Measurements from ENCODE around the gene ACAA1. TPM values are rescaled to one million over a fixed set of nuclear protein-coding genes. Genes with fewer than 3 reads are reported as not detected.

ACAA1 gene
- total RNA-seq, 1 experiment from 2014 or later = 17.7 TPM

DNA sequence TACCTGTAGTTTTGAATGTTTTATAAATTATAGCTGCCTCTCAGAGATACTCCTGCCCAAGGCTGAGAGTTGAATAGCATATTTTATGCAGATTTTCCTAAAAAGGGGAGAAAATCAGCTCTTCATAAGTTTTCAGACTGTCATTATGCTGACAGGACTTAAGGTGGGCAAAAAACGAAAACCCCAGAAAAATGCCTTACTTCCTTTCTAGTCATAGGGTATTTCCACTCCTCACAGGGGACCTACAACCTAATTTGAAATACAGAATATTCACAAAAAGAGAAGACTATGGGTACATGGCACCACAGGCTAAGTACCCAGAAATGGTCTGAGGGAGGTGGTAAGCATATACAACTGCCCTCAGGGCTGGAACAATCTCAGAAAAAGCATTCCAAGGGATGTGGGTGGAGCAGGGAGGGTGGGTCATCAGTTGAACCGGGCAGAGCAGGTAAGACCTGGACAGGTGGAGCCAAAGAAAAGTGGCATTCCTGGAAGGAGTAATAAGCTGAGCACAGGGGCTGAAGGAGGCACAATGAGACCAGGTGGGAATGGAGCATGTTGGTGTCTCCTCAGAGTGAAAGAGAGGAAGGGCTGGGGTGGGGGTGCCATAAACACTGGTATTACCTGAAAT lies 17.8 kb upstream of the ACAA1 start:
- no peak for DNase-seq (ENCODE audit: low spot score)

DNA sequence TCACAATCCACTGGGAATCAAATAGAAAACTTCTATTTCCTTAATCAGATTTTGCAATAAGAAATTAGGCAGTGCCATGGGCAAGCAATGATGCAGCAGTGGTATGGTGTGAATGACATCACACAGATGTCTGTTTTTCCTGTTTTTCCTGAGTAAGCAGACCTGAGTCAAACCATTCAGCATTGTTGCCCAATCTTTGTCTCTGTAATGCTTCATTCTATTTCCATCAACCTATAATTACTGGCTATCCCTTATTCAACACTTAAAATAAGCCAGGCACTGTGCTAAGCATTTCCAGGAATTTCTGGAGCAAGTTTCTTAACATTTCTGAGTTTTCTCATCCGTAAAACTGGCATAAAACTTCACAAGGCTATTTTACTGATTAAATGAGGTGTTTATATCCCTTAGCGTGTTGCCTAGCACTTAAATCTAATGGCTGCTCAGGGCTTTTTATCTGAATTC lies 17.1 kb upstream of the ACAA1 start:
- peak; percentile 25 for DNase-seq (ENCODE audit: low spot score)

DNA sequence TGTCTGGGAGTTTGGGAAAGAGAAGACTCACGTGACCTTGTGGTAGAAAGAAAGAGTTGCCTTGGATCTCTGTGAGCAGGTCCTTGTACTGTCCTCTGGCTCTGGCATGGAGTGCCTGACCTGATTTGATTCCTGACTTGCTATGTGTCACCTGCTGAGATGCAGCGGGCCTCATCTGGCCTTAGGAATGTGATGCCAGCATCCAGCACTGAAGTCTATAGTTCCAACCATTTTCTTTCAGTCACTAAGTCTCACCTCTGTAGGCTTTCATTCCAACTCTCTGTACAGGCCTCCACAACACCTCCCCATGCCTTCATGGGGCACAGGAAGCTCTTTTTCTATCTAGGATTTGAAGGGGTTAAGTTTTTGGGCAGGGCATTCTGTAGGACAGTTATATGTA lies 16.3 kb upstream of the ACAA1 start:
- no peak for DNase-seq (ENCODE audit: low spot score)

DNA sequence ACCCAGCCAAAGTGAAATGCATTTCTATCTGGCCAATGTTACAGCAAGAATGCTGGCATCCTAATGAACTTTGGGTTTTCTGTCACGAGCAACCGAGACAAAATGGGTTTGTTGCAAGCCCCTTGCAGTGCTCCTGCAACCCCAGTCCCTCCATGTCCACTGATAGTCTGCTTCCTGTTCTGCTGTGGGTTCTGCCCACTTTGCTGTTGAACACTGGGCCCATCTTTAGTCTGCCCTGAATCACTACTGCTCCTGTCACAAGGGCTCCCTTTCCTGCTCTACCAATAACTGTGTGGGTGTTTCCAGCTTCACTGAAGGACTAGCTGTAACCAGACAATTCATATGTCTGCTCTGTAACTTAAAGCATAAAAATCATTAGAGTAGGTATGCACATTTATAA lies 15.7 kb upstream of the ACAA1 start:
- no peak for DNase-seq (ENCODE audit: low spot score)

DNA sequence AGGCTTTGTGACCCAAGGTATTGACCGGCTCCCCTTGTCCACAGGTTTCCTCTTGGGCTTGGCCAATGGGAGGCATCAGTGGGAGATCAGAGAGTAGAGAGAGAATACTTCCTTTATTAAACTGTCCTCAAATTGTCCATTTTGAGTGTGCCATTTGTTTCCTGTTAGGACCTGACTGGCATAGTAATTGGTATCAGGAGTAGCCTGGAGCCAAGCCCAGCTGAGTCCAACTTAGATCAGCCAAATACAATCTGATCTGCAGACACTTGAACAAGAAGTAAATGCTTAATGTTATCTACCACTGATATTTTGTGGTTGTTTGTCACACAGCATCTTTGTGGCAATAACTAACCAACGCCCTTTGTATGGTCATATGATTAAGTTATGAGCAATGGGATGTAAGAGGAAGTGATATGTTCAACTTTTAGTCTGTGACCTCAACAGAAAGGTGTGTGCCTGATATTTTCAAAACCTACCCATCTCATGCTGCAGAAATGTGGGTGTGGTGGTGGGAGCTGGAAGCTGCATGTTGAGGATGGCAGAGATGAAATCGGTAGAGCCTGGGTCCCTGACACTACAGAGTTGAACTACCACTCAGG lies 14.8 kb upstream of the ACAA1 start:
- DNase-seq (ENCODE audit: low spot score) = peak; percentile 79

GRCh38 chr3:38150780-38151528 lies 14.0 kb upstream of the ACAA1 start:
- no peak for DNase-seq (ENCODE audit: low spot score)

DNA sequence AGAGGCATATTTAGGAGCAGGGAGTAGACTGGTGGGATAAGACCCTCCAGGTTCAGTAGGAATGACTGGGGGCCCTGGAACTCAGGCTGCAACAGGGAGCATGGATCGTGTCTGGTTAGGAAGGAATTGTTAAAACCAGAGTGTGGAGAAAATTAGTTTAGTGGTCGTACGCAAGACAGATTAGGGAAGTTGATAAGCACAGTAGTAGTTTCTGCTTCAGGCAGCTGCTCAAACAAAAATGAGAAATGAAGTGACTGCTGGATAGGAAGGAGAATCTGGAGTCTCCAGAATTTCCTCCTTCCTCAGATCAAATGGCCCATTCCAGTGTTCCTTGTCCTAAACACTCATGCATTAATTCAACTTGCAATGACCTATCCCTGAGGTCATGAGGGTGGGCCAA lies 12.8 kb upstream of the ACAA1 start:
- no peak for DNase-seq (ENCODE audit: low spot score)

- no peak for DNase-seq (ENCODE audit: low spot score)
Measured at GRCh38 chr3:38148311-38148882, 11.5 kb upstream of the ACAA1 start.

GRCh38 chr3:38147421-38147820 lies 10.5 kb upstream of the ACAA1 start:
- no peak for DNase-seq (ENCODE audit: low spot score)

GRCh38 chr3:38146504-38146903 lies 9.6 kb upstream of the ACAA1 start:
- no peak for DNase-seq (ENCODE audit: low spot score)

DNA sequence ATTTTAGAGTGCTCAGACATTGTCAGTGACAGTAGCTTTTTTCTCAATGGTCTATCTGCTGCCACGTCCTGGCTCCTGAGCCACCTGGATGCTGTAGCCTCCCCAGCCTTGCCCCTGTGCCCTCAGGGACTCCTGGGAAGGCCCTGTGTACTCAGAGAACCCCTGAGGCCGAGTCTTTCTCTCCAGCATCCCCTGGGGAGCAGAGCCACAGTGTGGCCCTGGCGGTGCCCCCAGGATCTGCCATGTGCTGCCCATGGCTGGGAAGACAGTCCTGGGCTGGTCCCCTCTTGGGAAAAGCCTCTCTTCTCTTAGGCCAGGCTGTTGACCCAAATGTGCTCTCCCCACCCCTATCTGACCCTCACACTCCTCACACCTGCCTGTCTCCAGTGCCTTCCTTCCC lies 6.6 kb upstream of the ACAA1 start:
- no peak for DNase-seq (ENCODE audit: low spot score)

DNA sequence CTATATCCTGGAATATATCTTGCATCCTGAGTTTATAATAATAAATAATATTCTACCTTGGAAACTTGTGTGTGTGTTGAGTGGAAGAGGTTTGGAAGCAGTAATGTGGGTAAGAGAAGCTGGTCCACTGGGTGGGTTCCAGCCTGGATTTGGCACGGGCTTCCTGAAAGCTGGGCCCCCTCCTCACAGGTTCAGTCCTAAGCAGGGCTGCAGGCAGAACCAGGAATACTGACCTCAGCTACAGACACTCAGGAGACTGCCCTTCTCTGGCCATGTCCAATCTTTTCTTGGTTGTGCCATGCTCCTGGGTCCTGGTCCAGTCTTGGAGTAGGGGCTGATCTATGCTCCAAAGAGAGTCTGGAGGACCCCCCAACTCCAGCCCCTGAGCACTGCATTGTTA lies 6.0 kb upstream of the ACAA1 start:
- no peak for DNase-seq (ENCODE audit: low spot score)

- peak; percentile 80 for DNase-seq (ENCODE audit: low spot score)
Measured at GRCh38 chr3:38141952-38142273, 5.0 kb upstream of the ACAA1 start.

DNA sequence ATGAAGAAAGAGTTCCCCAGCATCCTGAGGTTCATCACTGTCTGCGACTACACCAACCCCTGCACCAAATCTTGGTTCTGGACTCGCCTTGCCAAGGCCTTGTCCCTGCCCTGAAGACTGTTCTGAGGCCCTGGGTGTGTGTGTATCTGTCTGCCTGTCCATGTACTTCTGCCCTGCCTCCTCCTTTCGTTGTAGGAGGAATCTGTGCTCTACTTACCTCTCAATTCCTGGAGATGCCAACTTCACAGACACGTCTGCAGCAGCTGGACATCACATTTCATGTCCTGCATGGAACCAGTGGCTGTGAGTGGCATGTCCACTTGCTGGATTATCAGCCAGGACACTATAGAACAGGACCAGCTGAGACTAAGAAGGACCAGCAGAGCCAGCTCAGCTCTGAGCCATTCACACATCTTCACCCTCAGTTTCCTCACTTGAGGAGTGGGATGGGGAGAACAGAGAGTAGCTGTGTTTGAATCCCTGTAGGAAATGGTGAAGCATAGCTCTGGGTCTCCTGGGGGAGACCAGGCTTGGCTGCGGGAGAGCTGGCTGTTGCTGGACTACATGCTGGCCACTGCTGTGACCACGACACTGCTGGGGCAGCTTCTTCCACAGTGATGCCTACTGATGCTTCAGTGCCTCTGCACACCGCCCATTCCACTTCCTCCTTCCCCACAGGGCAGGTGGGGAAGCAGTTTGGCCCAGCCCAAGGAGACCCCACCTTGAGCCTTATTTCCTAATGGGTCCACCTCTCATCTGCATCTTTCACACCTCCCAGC lies 4.4 kb upstream of the ACAA1 start:
- DNase-seq (ENCODE audit: low spot score) = no peak

DNA sequence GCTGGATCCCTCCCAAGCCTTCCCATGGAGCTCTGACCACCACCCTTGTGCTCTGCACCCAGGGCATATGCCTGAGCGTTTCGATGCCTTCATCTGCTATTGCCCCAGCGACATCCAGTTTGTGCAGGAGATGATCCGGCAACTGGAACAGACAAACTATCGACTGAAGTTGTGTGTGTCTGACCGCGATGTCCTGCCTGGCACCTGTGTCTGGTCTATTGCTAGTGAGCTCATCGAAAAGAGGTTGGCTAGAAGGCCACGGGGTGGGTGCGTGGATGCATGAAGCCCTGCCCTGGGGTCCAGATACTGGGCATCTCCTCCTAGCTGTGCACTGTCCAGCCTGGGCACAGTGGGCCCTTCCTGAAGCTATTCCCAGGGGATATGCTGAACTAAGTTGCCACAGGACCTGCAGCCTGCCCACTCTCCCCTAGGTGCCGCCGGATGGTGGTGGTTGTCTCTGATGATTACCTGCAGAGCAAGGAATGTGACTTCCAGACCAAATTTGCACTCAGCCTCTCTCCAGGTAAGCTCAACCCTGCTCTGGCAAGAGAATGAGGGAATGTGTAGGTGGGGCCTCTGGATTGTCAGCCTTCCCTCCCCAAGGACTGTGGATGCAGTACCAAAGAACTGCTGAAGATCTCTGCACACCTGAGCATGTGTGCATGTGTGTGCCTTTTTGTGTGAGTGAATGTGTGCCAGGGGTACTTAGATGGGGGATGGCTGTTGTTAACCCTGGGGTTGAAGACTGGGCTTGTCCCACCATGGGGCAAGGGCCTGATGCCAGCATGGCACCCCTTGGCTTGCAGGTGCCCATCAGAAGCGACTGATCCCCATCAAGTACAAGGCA lies 3.6 kb upstream of the ACAA1 start:
- no peak for DNase-seq (ENCODE audit: low spot score)

GRCh38 chr3:38139652-38140051 lies 2.7 kb upstream of the ACAA1 start:
- DNase-seq (ENCODE audit: low spot score) = no peak

DNA sequence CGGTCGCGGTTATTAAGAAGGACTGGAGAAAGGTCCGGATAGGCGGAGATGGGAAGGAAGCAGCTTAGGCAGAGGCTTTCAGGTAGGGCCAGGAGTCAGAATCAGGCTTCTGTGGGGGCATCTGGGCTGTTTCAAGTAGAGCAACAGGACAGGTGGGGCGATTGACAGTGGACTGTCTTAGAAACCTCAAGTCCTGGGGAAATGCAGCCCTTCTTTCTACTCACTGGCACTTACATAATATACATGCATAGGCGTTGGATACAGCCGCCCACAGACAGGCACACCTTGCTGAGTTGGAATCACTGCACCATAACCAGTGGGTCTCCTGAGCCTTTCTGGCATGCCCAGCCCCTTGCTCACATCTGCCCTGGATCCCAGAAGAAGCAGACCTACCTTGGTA lies 2.3 kb upstream of the ACAA1 start:
- no peak for DNase-seq (ENCODE audit: low spot score)

DNA sequence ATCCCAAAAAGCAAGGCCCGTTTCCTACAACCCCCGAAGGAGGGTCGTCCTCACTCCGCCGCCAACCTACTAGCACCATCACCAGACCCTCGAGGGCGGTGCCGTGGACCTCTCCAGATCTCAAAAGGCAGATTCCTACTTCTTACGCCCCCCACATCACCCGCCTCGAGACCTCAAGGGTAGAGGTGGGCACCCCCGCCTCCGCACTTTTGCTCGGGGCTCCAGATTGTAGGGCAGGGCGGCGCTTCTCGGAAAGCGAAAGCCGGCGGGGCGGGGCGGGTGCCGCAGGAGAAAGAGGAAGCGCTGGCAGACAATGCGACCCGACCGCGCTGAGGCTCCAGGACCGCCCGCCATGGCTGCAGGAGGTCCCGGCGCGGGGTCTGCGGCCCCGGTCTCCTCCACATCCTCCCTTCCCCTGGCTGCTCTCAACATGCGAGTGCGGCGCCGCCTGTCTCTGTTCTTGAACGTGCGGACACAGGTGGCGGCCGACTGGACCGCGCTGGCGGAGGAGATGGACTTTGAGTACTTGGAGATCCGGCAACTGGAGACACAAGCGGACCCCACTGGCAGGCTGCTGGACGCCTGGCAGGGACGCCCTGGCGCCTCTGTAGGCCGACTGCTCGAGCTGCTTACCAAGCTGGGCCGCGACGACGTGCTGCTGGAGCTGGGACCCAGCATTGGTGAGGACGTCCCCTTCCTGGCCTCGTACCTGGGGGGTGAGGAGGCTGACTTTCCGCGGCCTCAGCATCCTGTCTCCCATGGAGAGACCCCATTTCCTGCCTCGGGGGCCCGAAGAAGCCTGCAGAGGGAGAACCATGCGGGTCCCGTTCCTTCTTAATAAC lies 1.6 kb upstream of the ACAA1 start, which contains the start of gene MYD88:
Gene MYD88, plus strand, starts transcription at position 313 of the 842 bp plus-strand sequence. Its CDS starts 40 bp downstream, at position 353.
- no peak for DNase-seq (ENCODE audit: low spot score)

GRCh38 chr3:38137615-38138348 lies 855 bp upstream of the ACAA1 start:
- no peak for DNase-seq (ENCODE audit: low spot score)

All from A172 (cell line).